GM12865 (cell line): ENCODE data around the gene AP1S3.
A peak's percentile ranks its signal among the peaks of the same experiment; 100 is the strongest.

Experiments used
- DNase-seq: peaks from one replicate; pipeline ENCODE4 v3.0.0; 2010; ENCODE audit warnings: low read depth
- H3K4me3 ChIP-seq: 2 replicates; pipeline ENCODE4 v1.5.1; 2011; ENCODE audit warnings: mild to moderate bottlenecking, low read depth, low read length, control low read depth
- TF ChIP-seq, protein P1 (sequence below): IDR thresholded peaks from 2 replicates; pipeline ENCODE4 v1.5.1; 2011; ENCODE audit warnings: low read length, control low read depth, low read depth, inconsistent platforms; ENCODE audit not compliant: insufficient read depth; ENCODE audit errors: missing control alignments

Gene AP1S3

DNA sequence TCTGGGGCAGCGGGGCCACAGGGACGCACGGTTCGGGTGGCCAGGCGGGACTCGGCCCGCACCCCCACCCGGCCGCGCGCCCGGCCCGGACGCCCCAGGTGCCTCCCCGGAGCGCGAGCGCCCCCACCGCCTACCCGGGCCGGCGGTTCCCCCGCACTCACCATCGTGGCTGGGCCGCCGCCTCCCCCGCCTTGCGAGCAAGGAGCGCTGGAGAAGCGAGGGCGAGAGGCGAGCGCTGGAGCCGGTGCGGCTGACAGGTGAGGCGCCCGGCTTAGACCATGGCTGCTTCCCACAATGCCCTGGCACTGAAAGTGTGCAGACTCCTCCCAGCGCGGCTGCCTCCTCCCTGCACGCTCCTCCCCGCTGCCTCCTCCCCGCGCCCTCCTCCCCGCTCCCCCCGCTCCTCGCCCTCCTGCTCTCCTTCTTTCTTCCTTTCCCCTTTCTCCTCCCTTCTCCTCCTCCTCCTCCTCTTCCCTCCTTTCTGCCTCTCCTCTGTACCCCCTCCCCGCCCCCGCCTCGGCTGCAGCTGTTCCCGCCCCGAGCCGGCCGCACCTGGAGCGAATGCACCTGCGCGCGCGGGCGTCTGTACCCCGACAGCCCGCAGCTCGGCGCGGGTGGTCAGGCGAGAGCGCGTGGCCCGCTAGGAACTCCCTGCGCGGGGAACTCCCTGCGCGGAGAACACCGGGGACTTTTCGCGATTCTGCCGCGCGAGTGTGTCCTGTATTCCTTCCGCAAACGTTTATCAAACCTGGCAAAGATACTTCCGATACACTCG, at the start of gene AP1S3:
Gene AP1S3 (minus strand): TSS at position 296 of the 775 bp plus-strand sequence. CDS start 132 bp downstream, at position 164.
- peak within 1 kb of the TSS; percentile 81 for H3K4me3 ChIP-seq
- peak; percentile 88 for DNase-seq
- TF ChIP-seq, protein P1, sequence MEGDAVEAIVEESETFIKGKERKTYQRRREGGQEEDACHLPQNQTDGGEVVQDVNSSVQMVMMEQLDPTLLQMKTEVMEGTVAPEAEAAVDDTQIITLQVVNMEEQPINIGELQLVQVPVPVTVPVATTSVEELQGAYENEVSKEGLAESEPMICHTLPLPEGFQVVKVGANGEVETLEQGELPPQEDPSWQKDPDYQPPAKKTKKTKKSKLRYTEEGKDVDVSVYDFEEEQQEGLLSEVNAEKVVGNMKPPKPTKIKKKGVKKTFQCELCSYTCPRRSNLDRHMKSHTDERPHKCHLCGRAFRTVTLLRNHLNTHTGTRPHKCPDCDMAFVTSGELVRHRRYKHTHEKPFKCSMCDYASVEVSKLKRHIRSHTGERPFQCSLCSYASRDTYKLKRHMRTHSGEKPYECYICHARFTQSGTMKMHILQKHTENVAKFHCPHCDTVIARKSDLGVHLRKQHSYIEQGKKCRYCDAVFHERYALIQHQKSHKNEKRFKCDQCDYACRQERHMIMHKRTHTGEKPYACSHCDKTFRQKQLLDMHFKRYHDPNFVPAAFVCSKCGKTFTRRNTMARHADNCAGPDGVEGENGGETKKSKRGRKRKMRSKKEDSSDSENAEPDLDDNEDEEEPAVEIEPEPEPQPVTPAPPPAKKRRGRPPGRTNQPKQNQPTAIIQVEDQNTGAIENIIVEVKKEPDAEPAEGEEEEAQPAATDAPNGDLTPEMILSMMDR: no peak

DNA sequence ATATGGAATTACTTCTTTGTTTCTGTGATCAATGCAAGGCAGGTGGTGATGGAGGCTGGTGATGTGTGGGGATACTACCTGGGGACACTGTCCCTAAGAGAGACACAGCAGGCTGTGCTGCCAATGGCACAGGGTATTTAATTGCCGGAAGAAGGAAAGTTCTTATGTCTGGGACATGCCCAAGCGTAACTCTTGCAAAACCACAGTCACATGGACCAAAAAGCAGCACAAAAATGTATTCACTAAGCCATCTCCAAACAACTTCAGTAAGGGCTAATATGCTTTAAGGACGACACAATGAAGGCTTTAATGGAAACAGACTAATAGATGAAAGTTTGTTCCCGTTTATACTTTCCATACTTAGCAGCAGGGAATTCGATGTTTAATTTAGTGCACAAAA, 49.7 kb upstream of the AP1S3 start:
- TF ChIP-seq, protein P1: no peak
- DNase-seq: no peak
- no peak overlapping the region for H3K4me3 ChIP-seq

DNA sequence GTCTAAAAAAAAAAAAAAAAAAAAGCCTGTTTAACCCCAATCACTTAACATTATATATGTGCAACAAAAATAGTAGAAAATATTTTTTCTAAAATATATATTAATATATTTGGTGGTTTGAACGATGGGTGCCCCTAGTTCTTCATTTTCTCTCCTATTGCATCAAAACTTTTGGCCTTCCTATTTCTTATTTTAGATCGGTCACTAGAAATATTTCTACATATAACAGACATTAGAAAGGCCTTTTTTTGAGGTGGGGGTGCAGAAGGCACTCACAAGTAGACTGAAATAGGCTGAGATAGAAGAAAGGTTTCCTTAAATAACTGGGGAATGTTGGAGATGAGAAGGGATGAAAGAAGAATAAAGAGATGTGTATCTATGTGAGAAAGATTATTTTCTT, 49.3 kb upstream of the AP1S3 start:
- DNase-seq: no peak
- H3K4me3 ChIP-seq: no peak overlapping the region
- TF ChIP-seq, protein P1: no peak

DNA sequence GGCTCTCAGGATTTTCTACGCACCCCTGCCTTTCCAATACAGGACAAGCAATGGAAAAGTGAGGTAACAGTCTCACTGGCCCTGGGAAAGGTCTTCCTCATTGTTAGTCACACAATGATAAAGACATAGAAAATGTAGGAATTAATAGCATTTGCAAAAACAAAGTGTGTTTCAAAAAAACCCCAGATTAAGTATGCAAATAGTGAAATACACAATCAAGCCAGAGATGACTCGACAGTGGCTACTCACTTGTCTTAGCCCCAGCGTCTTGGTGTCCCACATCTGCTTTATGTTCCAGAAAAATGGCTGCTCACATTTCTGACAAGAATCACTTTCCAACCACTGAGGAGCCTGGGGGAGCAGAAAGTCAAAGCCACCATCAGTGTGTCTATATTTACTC, 47.0 kb upstream of the AP1S3 start:
- TF ChIP-seq, protein P1: no peak
- no peak overlapping the region for H3K4me3 ChIP-seq
- peak; percentile 82 for DNase-seq

DNA sequence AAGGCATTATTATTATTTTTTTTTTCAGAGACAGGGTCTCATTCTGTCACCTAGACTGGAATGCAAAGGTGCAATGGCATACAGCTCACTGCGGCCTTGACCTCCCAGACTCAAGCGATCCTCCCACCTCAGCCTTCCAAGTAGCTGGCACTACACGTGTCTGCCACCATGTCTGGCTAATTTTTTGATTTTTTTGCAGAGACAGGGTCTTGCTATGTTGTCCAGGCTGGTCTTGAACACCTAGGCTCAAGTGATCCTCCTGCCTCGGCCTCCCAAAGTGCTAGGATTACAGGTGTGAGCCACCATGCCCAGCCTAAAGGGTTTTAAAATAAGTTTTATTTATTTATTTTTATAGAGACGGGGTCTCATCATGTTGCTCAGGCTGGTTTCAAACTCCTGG, 45.3 kb upstream of the AP1S3 start:
- H3K4me3 ChIP-seq: no peak overlapping the region
- DNase-seq: no peak

DNA sequence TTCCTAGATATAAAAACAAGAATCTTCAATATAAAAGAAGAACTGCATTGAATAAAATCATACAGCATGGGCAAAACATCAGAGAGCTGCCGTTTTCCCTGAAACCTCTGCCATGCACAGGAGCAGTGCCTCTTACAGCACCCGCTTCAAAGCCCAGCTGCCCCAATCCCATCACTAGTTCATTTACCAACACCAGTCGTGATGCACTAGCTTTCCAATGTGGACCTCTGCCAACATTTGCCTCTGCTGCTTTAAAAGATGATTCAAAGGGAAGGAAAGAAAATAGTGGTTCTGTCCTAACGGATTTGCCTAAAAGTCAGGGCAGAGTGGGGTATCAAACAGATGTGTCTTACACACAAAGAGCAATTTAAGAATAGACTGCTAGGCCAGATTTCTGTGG, 43.4 kb upstream of the AP1S3 start:
- TF ChIP-seq, protein P1: no peak
- no peak for DNase-seq
- no peak overlapping the region for H3K4me3 ChIP-seq

More for the DNA sequence above, 45.3 kb upstream of the AP1S3 start:
- TF ChIP-seq, protein P1: no peak
